ENCODE data around the gene GLRX3. TPM values are rescaled to one million over a fixed set of nuclear protein-coding genes. Genes with fewer than 3 reads are reported as not detected.
A peak's percentile ranks its signal among the peaks of the same experiment; 100 is the strongest.
"Not testable (repeated sequence)": the region's sequence is repeated elsewhere in the genome, so short reads cannot be mapped to it uniquely, and the experiment has no call there.

The GLRX3 gene
- polyA plus RNA-seq (2012; ENCODE audit: insufficient read depth, insufficient read length, low read depth) = 89.4 TPM

DNA sequence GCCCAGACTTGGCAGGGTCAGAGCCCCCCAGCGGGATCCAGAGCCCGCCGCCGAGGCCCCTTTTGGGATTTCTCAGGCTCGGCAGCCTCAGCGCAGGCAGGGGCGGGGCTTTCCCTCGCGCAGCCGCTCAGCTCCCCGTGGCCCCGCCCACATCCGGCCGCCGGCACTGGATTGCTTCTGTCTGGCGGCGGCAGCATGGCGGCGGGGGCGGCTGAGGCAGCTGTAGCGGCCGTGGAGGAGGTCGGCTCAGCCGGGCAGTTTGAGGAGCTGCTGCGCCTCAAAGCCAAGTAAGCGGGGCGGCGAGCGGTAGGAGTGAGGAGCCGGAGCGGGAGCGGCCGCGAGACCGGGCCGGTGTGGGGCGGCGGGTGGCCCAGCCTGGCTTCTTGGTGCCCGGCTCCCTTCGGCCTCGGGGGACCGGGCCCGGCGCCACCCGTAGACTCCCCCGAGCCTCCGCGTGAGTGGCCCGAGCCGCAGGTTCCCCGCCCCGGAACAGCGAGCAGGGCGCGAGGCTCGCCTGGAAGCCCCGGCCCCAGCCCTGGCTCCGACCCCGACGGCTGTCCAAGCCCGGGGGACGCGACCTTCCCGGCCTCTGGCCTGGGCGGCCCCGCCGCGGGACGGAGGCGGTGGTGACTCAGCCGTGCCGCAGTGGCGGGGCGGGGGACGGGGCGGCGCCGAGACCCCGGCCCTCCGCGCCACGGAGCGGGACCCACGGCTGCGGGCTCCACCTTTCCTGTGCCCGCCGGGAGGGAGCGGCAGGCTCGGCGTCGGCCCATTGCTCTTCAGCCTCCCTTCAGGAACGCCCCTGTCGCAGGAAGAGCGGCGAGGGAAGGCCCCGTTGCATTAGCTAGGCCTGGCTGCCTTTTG lies at the start of gene GLRX3:
Gene GLRX3, plus strand, starts transcription at position 166 of the 864 bp plus-strand sequence. Its CDS starts 30 bp downstream, at position 196.
- Histone ChIP-seq H3K4me1 (no peaks in the 10 kb centered on the region), H3K27me3 (no peaks in the 10 kb centered on the region), H3K4me3 (ENCODE audit: low read depth, low read length) (peak within 1 kb of the TSS; percentile 83), H3K36me3 (peaks cover 3% of the 10 kb centered on the region; the same call in 1 of the 2 replicates), H3K9me3 (no peaks in the 10 kb centered on the region)
- TF ChIP-seq, protein P1, sequence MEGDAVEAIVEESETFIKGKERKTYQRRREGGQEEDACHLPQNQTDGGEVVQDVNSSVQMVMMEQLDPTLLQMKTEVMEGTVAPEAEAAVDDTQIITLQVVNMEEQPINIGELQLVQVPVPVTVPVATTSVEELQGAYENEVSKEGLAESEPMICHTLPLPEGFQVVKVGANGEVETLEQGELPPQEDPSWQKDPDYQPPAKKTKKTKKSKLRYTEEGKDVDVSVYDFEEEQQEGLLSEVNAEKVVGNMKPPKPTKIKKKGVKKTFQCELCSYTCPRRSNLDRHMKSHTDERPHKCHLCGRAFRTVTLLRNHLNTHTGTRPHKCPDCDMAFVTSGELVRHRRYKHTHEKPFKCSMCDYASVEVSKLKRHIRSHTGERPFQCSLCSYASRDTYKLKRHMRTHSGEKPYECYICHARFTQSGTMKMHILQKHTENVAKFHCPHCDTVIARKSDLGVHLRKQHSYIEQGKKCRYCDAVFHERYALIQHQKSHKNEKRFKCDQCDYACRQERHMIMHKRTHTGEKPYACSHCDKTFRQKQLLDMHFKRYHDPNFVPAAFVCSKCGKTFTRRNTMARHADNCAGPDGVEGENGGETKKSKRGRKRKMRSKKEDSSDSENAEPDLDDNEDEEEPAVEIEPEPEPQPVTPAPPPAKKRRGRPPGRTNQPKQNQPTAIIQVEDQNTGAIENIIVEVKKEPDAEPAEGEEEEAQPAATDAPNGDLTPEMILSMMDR (IDR thresholded peaks at IDR 0.05; ENCODE audit: low read depth, low read length) = no peak
- DNase-seq = peak; percentile 91

DNA sequence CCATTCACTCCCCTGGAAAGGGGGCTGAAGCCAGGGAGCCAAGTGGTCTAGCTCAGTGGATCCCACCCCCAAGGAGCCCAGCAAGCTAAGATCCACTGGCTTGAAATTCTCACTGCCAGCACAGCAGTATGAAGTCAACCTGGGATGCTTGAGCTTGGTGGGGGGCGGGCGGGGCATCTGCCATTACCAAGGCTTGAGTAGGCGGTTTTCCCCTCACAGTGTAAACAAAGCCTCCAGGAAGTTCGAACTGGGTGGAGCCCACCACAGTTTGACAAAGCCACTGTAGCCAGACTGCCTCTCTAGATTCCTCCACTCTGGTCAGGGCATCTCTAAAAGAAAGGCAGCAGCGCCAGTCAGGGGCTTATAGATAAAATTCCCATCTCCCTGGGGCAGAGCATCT lies 45.6 kb upstream of the GLRX3 start:
- H3K4me1 ChIP-seq; H3K27me3 ChIP-seq; DNase-seq; H3K9me3 ChIP-seq; H3K36me3 ChIP-seq; H3K4me3 ChIP-seq (ENCODE audit: low read depth, low read length): not testable (repeated sequence)

DNA sequence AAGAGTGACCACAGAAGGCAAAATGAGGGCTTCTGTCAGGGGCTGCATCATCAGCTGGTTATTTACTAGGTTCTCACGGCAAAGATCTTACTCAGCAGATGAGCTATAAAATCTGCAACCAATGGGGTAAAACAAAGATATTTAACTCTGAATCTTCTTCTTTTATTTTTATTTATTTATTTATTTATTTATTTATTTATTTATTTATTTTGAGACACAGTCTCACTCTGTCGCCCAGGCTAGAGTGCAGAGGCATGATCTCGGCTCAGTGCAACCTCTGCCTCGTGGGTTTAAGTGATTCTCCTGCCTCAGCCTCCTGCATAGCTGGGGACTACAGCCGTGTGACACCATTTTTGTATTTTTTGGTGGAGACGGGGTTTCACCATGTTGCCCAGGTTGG lies 36.8 kb upstream of the GLRX3 start:
- Histone ChIP-seq H3K9me3 (no peaks in the 10 kb centered on the region), H3K27me3 (no peaks in the 10 kb centered on the region), H3K4me1 (no peaks in the 10 kb centered on the region), H3K36me3 (no peaks in the 10 kb centered on the region), H3K4me3 (ENCODE audit: low read depth, low read length) (no peak overlapping the region)
- TF ChIP-seq, protein P1 (IDR thresholded peaks at IDR 0.05; ENCODE audit: low read depth, low read length) = no peak
- no peak for DNase-seq

DNA sequence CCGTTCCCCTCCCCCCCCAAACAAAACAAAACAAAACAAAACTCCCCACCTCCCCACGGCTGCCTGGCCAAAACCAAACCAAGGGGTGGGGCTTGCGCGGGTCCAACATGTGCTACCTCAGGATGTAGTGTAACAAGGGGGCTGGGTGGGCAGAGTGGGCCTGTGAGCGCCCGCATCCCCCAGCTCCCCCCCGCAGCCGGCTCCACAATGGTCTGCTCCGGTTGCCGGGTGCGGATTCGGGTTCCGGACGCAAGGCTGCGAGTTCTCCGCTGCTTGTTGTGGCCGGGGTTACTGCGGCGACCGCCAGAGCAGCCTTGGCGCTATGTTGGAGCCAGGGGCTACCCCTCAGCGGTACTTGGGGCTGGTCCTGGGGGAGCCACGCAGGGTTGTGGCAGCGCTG lies 30.5 kb upstream of the GLRX3 start:
- Histone ChIP-seq H3K9me3 (no peaks in the 10 kb centered on the region), H3K4me1 (no peaks in the 10 kb centered on the region), H3K27me3 (no peaks in the 10 kb centered on the region), H3K4me3 (ENCODE audit: low read depth, low read length) (no peak overlapping the region), H3K36me3 (no peaks in the 10 kb centered on the region)
- DNase-seq = no peak
- TF ChIP-seq, protein P1 (IDR thresholded peaks at IDR 0.05; ENCODE audit: low read depth, low read length) = no peak

DNA sequence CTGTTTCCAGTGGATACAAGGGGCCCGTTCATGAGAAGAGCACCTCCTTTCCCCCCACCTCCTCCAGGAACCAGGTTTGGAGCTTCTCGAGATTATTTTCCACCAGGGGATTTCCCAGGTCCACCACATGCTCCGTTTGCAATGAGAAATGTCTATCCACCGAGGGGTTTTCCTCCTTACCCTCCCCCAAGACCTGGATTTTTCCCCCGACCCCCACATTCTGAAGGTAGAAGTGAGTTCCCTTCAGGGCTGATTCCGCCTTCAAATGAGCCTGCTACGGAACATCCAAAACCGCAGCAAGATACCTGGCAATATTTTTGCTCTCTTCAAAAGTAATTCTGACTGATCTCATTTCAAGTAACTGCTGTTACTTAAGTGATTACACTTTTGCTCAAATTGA lies 28.0 kb upstream of the GLRX3 start:
- not testable (repeated sequence) for H3K4me1 ChIP-seq; DNase-seq; H3K27me3 ChIP-seq; H3K36me3 ChIP-seq; H3K4me3 ChIP-seq (ENCODE audit: low read depth, low read length); H3K9me3 ChIP-seq

DNA sequence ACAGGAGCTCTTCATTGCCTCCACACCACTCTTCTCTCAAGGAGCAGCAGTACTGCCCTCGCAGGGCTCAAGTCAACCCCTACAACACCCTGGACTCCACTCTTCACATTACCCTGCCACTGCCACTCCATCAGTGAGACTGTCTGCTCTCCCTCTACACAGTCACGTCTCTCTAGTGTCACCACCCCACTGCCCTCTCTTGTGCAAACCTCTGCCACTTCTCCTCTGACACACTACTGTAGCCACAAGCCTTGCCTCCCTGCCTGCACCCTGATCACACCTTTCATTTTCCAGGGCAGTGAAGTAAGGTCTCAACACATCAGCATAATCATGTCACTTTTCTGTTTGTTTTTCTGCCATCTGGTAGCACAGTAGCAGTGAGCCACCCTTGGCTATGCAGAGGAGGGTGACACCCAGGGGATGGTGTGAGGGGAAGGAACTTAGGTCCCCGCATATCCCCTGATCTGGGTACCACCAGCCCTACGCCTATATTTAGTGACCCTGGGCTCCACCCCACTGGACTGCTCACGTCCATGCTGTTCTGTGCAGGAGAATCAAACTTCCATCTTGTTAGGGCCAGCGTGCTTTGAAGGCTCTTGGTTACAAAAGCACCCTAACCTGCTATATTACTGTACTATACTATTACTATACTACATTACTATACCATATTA lies 27.1 kb upstream of the GLRX3 start:
- peak overlapping the region; percentile 93 for H3K4me3 ChIP-seq (ENCODE audit: low read depth, low read length)
- H3K9me3 ChIP-seq = no peaks in the 10 kb centered on the region
- TF ChIP-seq, protein P1 (IDR thresholded peaks at IDR 0.05; ENCODE audit: low read depth, low read length) = no peak
- no peak for DNase-seq
- no peaks in the 10 kb centered on the region for H3K36me3 ChIP-seq
- no peaks in the 10 kb centered on the region for H3K27me3 ChIP-seq
- no peaks in the 10 kb centered on the region for H3K4me1 ChIP-seq

DNA sequence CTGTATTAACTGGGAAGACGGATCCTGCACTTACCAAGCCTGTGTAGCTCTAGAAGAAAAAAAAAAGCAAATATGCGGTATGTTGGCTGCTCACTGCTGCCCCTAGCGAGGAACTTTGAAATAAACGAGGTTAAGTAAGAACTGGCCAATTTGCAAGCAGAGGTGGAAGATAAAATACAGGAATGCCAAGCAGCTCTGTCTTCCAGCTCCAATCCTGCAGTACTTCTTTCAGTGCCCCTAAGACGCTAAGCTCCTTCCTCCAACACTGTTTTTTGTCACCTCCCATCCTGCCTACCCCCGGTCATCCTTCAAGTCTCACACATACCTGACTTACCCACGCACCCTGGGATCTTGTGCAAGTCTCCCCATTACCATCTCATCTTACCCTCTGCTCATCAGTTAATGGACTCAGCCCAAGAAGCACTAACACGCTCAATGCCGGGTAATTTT lies 26.4 kb upstream of the GLRX3 start:
- TF ChIP-seq, protein P1 (IDR thresholded peaks at IDR 0.05; ENCODE audit: low read depth, low read length) = peak; percentile 74
- no peaks in the 10 kb centered on the region for H3K9me3 ChIP-seq
- H3K27me3 ChIP-seq = no peaks in the 10 kb centered on the region
- peak overlapping the region; percentile 93 for H3K4me3 ChIP-seq (ENCODE audit: low read depth, low read length)
- no peaks in the 10 kb centered on the region for H3K4me1 ChIP-seq
- no peaks in the 10 kb centered on the region for H3K36me3 ChIP-seq
- peak; percentile 71 for DNase-seq

All from BE2C (cell line).